DOHH2 (cell line): Measurements from ENCODE around the gene SEMA3E.

Experiments
- H3F3A ChIP-seq: fragments of 200-600 bp; sonication (generic), shearing (Covaris generic); 2 replicates; pipeline ENCODE4 v1.6.0; 2016; ENCODE audit warnings: antibody characterized with exemption, mild to moderate bottlenecking; ENCODE audit not compliant: control insufficient read depth, insufficient read depth
- H3K27ac ChIP-seq: fragments of 200-600 bp; sonication (generic); 2 replicates; pipeline ENCODE4 v1.5.1; 2014; ENCODE audit warnings: low read depth, mild to moderate bottlenecking, low read length, moderate library complexity
- H3K27me3 ChIP-seq: fragments of 200-600 bp; sonication (generic); 2 replicates; pipeline ENCODE4 v1.6.1; 2014; ENCODE audit warnings: mild to moderate bottlenecking, low read length, mixed read lengths; ENCODE audit not compliant: control insufficient read depth
- H3K36me3 ChIP-seq: fragments of 200-600 bp; sonication (generic); 2 replicates; pipeline ENCODE4 v1.6.1; 2014; ENCODE audit warnings: mild to moderate bottlenecking, low read length, moderate library complexity, mixed read lengths; ENCODE audit not compliant: control insufficient read depth
- H3K4me1 ChIP-seq: fragments of 200-600 bp; sonication (generic); 2 replicates; pipeline ENCODE4 v1.6.1; 2014; ENCODE audit warnings: mild to moderate bottlenecking, low read length, mixed read lengths; ENCODE audit not compliant: control insufficient read depth
- H3K4me2 ChIP-seq: fragments of 200-600 bp; sonication (generic); 2 replicates; pipeline ENCODE4 v1.6.0; 2014; ENCODE audit warnings: mild to moderate bottlenecking, low read length, moderate library complexity
- H3K4me3 ChIP-seq: fragments of 200-600 bp; sonication (generic); 2 replicates; pipeline ENCODE4 v1.5.1; 2014; ENCODE audit warnings: mild to moderate bottlenecking, low read length, mixed read lengths
- H3K79me2 ChIP-seq: fragments of 200-600 bp; sonication (generic); 2 replicates; pipeline ENCODE4 v1.6.1; 2014; ENCODE audit warnings: mild to moderate bottlenecking, low read length, mixed read lengths; ENCODE audit not compliant: control insufficient read depth
- H3K9me2 ChIP-seq: fragments of 200-600 bp; sonication (generic); replicated peaks from 2 replicates; pipeline ENCODE4 v1.6.1; 2014; ENCODE audit warnings: mild to moderate bottlenecking, low read length, mixed read lengths; ENCODE audit not compliant: control insufficient read depth
- H3K9me3 ChIP-seq: fragments of 200-600 bp; sonication (generic); 2 replicates; pipeline ENCODE4 v1.6.1; 2014; ENCODE audit warnings: antibody characterized with exemption, low read length, mixed read lengths; ENCODE audit not compliant: control insufficient read depth, insufficient read depth
- H4K20me1 ChIP-seq: fragments of 200-600 bp; sonication (generic); 2 replicates; pipeline ENCODE4 v1.6.0; 2014; ENCODE audit warnings: low read depth, mild to moderate bottlenecking, antibody characterized with exemption, low read length, moderate library complexity; ENCODE audit not compliant: control insufficient read depth, insufficient read depth
- CTCF ChIP-seq: fragments of 200-600 bp; sonication (generic); IDR thresholded peaks from one replicate; pipeline ENCODE4 v1.5.1; 2014; ENCODE audit warnings: antibody characterized with exemption, mild to moderate bottlenecking, low read depth, low read length; ENCODE audit not compliant: poor library complexity, severe bottlenecking
- EZH2phosphoT487 ChIP-seq: fragments of 200-600 bp; sonication (generic); IDR thresholded peaks from 2 replicates; pipeline ENCODE4 v1.6.1; 2017; ENCODE audit warnings: borderline replicate concordance, mild to moderate bottlenecking, antibody characterized with exemption, low read length, moderate library complexity, mixed read lengths

The SEMA3E gene

GRCh38 chr7:83468251-83468739, 180.6 kb downstream of the SEMA3E start:
- no peak overlapping the region for H3K4me2 ChIP-seq

GRCh38 chr7:83467493-83467892, 181.4 kb downstream of the SEMA3E start:
- H3K79me2 ChIP-seq: no peaks in the 10 kb centered on the region
- no peak for TF ChIP-seq EZH2phosphoT487
- TF ChIP-seq CTCF: no peak
- no peak overlapping the region for H3K27ac ChIP-seq
- H3K9me2 ChIP-seq: no peaks in the 10 kb centered on the region
- no peaks in the 10 kb centered on the region for H3K36me3 ChIP-seq
- no peak overlapping the region for H3K4me3 ChIP-seq
- H3K4me1 ChIP-seq: no peaks in the 10 kb centered on the region
- no peaks in the 10 kb centered on the region for H3K27me3 ChIP-seq
- no peaks in the 10 kb centered on the region for H3K9me3 ChIP-seq
- H3F3A ChIP-seq: no peaks in the 10 kb centered on the region
- no peaks in the 10 kb centered on the region for H4K20me1 ChIP-seq
- H3K4me2 ChIP-seq: no peak overlapping the region

More at GRCh38 chr7:83468251-83468739, 180.6 kb downstream of the SEMA3E start:
- Histone ChIP-seq H3K9me3 (no peaks in the 10 kb centered on the region), H3K4me3 (no peak overlapping the region), H3K79me2 (no peaks in the 10 kb centered on the region), H3K27me3 (no peaks in the 10 kb centered on the region), H4K20me1 (no peaks in the 10 kb centered on the region), H3K9me2 (no peaks in the 10 kb centered on the region), H3K36me3 (no peaks in the 10 kb centered on the region), H3K4me1 (no peaks in the 10 kb centered on the region), H3F3A (no peaks in the 10 kb centered on the region), H3K27ac (no peak overlapping the region)
- TF ChIP-seq CTCF: no peak
- no peak for TF ChIP-seq EZH2phosphoT487

DNA sequence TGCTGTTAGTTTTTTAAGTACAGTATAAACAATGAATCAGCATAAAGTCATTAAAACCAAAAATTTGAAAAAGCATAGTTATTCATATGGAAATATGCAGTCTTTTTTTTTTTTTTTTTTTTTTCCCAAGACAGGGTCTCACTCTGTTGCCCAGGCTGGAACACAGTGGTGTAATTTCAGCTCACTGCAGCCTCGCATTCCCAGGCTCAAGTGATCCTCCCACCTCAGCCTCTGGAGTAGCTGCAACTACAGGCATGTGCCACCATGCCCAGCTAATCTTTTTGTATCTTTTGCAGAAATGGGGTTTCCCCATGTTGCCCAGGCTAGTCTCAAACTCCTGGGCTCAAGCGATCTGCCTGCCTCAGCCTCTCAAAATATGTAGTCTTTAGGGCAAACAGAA, 182.0 kb downstream of the SEMA3E start:
- Histone ChIP-seq H3K9me2 (no peaks in the 10 kb centered on the region), H3K4me1 (no peaks in the 10 kb centered on the region), H3K4me3 (no peak overlapping the region), H3K79me2 (no peaks in the 10 kb centered on the region), H4K20me1 (no peaks in the 10 kb centered on the region), H3K36me3 (no peaks in the 10 kb centered on the region), H3K9me3 (no peaks in the 10 kb centered on the region), H3K27me3 (no peaks in the 10 kb centered on the region), H3F3A (no peaks in the 10 kb centered on the region), H3K27ac (no peak overlapping the region), H3K4me2 (no peak overlapping the region)
- TF ChIP-seq EZH2phosphoT487 (no peak), CTCF (no peak)
